Sciatic nerve (tissue), 2 donors: ENCODE measurements around the gene BNIP5. TPM values are rescaled to one million over a fixed set of nuclear protein-coding genes. Genes with fewer than 3 reads are reported as not detected.
A peak's percentile ranks its signal among the peaks of the same experiment; 100 is the strongest.

Experiments used
- ATAC-seq: fragments of 200-7000 bp; cut with Tn5 transposase; one replicate; pipeline ENCODE4 v1.9.1; 2020; ENCODE audit warnings: mild to moderate bottlenecking, moderate library complexity
- DNase-seq: peaks from one replicate; pipeline ENCODE4 v3.0.0-alpha.2; 2020; ENCODE audit warnings: low spot score
- intact Hi-C: fragments of 100-400 bp; cut with DNase I; formaldehyde crosslinking; loops from one replicate; pipeline ENCODE4 v1.14.2; 2022
- total RNA-seq: library from RNA; stranded (reverse); fragmentation: NEBNext Ultra II Directional; extraction: Animal tissue kit (Norgen Biotek cat#: 25700); gene quantifications from one replicate; pipeline ENCODE4 v1.2.1, GENCODE V29; 2021
- donor health status: DM: no; HTN: no; CAD: no.
- donor health status: DM: no; HTN: no; CAD: no.

The BNIP5 gene, protein sequence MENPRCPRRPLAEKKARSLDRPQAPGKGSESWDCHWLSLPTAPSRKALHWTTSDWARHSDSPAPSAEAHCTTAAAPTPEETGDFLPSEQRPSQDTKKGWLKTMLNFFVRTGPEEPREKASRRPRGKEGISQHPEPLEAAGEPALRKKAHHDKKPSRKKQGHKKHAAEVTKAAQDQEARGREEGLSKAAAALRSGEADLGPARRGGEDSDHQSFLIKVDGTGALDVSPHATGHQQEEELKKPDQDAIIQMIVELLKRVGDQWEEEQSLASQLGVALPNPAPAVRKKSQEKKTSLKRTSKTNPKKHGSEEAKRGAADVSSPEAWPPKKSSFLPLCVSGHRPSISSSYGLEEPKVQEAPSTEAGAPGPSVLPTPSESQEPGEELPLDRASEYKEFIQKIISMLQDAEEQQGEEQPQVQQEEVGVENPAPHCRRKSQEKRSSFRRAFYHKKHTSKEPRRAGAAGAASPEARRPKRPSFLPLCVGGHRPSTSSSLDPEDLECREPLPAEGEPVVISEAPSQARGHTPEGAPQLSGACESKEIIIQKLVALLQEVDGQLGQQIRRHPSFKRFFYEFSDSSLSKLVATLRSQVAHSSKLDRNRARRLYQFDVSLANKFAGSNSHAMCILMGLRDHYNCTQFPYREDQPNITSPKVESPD
- not detected for total RNA-seq

DNA sequence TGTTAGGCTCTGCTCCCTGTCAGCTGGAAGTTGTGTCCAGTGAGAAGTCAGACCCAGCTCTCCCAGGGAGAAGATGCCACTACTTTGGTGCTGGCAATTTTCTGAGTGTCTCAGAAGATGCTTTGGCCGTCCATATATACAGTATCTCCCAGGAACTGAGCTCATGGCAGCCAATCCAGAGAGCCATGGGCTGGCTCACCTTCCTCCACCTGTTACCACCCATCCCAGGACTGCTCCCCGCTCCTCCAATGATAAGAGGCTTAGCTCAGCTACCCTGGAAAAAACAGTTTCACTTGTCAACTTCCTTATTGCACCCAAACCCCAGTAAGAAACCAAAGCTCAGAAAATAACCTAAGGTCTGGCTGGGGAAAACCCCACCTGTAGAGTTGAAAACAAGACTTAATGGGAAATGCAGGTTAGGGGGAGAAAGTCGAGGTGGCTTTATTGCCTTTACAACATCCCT lies at the start of gene BNIP5:
Gene BNIP5, minus strand, starts transcription at position 110 of the 463 bp plus-strand sequence. CDS start 6,198 bp downstream, outside the sequence.
- intact Hi-C loops, result no loop called here
- DNase-seq (no peak), ATAC-seq (no peak)

DNA sequence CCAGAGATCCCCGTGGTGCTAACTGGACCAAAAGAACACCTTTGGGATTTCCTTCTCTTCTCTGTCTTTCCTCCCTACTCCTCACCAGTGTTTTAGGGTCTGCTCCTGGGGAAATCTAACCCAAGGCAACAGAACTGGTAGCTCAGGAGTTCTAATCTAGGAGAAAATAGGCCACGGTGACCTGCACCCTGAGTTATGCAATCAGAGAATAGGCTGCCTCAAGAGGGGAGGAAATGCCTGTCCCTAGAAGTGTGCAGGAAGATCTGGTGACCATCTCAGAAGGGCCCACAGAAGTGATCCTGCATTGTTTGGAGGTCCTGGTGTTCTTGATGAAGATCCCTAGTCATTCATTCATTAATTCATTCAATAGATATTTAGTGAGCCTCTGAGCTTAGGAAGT lies 47.4 kb upstream of the BNIP5 start:
- DNase-seq (peak; percentile 19), ATAC-seq (no peak)
- intact Hi-C loops, result no loop called here

DNA sequence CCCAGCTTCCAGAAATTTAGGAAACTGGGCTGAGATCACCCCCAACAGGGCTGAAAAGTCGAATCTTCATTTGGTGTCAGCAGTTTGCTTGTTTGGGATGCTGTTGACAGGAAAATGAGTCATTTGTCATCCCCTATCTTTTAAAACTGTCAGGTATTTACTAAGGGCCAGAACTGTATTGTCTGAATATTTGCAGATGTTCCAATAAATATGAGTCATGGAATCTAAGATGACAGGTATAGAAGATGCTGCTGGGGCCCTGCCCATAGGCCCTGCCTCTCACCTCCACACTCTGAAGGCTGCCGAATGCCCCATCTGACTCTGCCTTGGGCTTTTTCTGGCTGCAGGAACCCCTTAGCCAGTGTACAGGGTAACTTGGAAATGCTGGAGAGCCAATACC lies 46.9 kb upstream of the BNIP5 start:
- ATAC-seq, result no peak
- intact Hi-C loops, result no loop called here
- peak; percentile 48 for DNase-seq

DNA sequence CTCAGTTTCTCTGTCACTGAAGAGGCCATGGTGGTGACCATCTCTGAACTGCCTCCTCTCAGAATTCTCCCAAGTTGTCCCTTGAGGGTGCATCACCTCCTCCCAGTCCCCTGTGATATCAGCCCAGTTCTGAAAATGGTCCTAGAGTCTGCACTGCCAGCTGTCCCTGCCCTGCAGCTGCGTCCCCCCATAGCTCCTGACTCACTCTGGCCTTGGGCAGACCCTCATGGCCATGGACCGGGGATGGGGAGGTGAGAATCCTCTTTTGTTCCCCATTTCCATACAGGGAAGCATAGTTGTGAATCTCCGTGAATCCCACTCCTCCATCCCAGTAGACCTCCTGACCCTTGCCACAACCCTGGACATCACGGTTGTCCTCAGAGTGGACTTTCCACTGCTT lies 46.3 kb upstream of the BNIP5 start:
- DNase-seq (peak; percentile 10), ATAC-seq (no peak)
- intact Hi-C loops, result no loop called here

DNA sequence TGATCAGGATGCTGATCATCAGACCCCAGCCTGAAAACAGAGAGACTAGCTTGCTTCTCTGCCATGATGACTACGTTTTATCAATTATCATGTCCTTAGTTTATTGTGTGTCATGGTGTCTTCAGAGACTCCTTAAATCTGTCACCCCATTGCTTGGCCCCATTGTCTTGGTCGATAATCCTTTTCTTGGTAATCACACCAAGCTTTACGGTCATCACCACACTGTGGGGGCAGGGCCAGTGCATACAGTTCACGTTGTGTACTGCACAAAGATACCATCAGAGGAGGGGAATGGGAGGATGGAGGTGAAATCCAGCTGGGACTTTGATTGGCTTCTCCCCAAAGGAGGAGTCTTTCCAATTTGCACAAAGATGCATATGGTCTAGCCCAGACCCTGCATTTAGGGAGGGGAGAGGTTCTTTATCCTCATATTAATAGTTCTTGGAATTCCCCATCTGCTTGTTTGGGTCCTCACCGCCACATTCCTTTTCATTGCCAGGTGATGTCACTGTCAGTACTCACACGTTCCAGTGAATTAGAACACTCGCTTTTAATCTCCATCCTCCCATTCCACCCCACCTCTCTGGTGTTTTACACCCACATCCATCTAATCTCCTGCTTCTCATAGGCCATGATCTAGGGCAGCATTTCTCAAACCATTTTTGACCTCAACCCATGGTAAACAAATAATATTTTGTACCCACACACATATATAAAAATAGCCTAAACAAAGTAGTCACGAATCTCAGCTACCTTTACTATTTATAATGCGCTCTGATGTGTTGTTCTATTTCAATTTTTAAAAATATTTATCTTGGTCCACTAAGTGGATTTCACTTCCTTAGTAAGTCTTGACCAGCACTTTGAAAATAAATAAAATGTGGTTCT lies 45.1 kb upstream of the BNIP5 start:
- intact Hi-C loops, result no loop called here
- DNase-seq (no peak), ATAC-seq (no peak)

DNA sequence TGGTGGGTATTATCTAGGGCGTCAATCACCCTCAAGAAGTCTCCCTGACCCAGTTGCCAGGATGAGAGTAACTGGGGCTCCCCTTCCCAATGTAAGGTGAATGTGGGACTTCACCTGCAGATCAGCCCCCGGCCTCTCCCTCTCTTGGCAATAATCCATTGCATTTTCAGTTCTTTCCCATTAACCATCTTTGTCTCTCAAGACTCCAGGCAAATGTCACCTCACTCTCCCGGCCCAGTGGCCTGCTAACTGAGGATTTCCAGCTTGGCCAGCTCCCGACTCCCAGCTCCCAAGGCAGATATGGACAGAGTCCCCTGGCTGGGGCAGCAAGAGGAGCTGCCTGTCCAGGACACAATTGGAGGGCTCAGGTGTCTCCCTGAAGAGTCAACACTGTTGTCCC lies 43.5 kb upstream of the BNIP5 start:
- intact Hi-C loops, result no loop called here
- no peak for ATAC-seq
- DNase-seq, result no peak

DNA sequence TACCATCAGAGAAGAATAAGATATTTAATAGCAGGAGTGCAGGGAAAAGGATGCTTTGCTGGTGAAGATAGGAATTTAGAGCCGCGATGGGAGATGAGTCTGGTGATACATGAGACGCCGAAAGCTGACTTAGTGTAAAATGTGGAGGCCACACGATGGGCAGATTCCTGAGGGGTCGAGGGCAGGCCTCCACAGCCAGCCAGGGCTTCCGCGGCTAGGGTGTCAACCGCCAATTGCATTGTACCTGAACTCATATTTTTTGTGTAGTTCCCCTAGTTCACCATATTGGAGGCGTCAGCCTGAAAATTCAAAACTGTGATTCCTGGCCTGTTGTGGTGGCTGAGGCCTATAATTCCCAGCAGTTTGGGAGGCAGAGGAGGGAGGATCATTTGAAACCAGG lies 42.2 kb upstream of the BNIP5 start:
- intact Hi-C loops, result no loop called here
- ATAC-seq (no peak), DNase-seq (no peak)

DNA sequence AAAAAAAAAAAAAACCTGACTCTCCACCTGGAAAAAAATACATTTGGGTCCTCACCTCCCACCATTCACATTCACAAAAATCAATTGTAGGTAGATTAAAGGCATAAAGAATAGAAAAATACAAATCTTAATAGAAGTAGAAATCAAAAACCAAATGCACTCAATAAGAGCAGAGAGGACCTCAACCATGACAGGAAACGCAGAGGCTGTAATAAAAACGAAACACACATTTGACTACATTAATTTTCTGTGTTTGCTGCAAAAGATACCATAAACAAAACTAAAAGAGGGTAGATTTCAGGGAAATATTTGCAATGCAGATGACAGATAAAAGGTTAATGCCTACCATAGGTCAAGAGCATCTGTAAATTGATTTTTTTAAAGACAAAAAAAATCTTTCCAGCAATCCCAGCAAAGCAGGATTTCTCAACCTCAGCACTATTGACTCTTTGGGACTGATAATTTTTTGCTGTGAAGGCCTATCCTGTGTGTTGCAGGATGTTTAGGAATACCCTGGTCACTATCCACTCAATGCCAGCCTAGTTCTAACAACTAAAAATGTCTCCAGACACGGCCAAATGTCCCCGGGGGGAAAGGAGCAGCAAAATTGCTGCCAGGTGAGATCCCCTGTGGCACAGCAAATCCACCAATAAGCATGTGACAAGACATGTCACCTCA lies 41.7 kb upstream of the BNIP5 start:
- ATAC-seq (no peak), DNase-seq (peak; percentile 13)
- intact Hi-C loops, result no loop called here

DNA sequence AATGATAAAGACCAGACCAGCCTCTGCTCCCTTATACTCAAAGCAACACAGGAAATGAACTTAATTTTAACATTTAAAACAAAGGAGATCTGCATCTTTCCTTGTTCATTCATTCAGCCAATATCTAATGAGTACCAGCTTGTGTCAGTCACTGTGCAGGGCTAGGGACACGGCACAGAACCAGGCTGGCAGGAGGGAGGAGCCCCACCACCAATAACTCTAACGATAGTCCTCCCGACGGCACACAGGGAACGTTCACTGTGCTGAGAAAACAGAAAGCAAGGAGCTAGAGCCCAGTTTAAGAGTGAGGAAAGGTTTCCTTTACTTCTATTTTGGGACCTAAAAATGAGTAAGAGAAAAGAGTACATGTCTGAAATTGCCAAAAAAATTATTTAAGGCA lies 40.9 kb upstream of the BNIP5 start:
- no peak for ATAC-seq
- DNase-seq, result no peak
- intact Hi-C loops, result no loop called here

DNA sequence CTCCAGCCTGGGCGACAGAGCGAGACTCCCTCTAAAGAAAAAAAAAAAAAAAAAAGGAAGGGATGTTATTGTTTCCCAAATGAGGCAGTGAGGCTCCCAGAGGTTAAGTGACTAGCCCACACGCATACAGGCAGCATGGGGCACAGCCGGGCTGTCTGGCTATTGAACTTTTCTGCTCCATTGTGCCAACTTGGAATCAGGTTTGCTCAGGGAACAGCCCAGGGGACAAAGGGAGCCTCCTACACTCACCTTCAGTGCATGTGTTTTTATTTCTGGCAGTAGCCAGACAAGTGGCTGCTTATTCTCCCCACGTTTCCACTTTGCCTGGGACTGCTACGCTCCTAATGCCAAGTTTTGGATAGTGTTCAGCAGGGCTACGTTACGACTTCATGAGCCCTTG lies 40.1 kb upstream of the BNIP5 start:
- intact Hi-C loops, result no loop called here
- DNase-seq (no peak), ATAC-seq (no peak)

DNA sequence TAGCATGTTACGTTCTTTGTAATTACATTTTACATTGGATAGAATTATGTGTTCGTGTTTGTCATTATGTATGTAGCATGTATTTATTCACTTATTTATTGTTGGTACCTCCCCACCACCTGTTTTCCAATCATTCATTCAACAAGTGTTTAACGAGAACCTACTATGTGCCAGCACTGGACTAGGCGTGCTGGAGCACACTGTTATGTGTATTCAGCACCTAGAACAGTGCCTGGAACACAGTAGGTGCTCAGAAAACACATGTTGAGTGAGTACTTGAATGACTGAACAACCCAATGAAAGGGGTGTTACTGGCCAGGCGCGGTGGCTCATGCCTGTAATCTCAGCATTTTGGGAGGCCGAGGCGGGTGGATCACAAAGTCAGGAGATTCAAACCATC lies 39.5 kb upstream of the BNIP5 start:
- DNase-seq, result no peak
- intact Hi-C loops, result no loop called here

DNA sequence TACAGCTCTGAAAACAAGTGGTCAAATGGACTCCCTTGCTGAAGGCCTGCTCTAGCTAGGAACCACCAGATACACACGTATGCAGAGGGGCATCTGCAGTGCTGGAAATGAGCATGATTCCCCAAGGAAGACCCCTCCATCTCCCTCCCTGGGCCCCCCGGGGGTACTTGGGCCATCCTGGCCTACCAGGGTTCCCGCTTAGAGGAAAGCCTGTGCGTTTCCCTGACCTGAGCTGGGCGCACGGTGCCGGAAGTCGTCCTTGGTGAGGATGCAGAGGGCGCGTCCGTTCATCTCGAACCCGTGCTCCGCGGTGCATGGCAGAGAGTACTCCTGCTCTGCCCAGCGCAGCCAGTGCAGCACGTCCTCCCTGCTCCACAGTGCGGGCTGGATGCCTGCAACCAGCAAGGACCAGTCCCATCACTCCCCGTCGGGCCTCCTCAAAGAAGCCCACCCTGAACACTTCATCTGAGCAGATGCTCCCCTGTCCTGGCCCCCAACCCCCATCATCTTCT lies 39.0 kb upstream of the BNIP5 start:
- intact Hi-C loops, result no loop called here
- DNase-seq (no peak), ATAC-seq (no peak)

More for the DNA sequence above, 39.5 kb upstream of the BNIP5 start:
- no peak for ATAC-seq

DNA sequence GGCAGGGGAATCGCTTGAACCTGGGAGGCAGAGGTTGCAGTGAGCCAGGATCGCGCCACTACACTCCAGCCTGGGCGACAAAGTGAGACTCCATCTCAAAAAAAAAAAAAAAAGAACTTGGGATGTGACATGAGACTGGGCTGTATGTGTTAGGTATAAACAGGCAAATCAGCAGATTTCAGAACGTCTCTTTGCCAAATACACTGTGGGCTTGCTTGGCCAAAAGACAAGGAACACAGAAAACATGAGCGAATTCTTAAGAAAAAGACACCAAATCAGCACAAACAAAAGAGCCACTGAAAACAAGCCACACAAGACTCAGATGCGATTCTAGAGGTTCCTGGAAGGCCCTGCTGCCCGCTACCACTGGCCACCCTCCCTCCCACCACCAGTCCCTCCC lies 38.3 kb upstream of the BNIP5 start:
- ATAC-seq, result peak; percentile 80
- intact Hi-C loops, result no loop called here
- no peak for DNase-seq

DNA sequence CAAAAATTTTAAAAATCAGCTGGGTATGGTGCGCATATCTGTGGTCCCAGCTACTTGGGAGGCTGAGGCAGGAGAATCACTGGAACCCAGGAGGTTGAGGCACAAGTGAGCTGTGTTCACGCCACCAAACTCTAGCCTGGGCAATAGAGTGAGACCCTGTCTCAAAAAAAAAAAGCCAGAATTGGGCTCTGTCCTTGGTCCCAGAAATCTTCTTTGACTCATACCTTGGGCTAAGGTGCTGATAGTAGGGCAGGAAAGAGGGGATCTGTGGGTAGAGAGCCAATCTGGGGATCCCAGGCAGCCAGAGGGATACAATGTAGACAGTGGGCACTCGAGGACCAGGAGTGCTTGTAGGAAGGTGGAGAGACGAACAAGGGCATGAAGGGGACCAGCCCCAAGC lies 37.5 kb upstream of the BNIP5 start:
- DNase-seq, result no peak
- intact Hi-C loops, result no loop called here
- ATAC-seq, result no peak

DNA sequence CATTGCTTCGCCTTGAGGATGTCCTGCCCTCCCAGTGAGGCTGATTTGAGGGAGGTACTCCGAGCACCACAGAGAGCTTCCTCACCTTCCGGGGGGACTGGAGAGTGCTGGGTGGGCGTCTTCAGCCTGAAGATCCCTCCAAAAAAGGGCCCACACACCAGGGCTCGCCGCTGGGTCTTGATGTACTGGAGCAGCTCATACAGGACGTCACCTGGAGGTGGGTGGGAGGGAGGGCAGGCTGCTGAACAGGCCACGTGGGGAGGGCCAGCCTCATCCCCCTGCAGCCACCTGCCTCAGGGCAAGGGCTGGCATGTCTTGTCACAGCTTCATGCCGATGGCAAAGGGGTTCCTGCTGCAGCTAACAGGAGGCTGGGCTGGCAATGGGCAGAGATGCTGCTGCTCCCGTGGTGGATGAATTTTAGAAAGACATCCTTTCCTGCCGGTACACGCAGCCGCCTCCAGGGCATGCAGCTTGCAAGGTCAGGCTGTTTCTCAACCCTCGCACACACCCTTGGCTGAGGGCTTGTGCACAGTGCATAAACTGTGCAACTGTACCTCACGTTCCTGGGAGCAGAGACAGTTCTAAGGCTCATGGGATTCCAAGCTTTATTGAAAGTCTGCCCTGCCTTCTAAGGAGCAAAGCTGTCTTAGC lies 36.8 kb upstream of the BNIP5 start:
- DNase-seq, result no peak
- intact Hi-C loops, result no loop called here
- ATAC-seq, result peak; percentile 76

DNA sequence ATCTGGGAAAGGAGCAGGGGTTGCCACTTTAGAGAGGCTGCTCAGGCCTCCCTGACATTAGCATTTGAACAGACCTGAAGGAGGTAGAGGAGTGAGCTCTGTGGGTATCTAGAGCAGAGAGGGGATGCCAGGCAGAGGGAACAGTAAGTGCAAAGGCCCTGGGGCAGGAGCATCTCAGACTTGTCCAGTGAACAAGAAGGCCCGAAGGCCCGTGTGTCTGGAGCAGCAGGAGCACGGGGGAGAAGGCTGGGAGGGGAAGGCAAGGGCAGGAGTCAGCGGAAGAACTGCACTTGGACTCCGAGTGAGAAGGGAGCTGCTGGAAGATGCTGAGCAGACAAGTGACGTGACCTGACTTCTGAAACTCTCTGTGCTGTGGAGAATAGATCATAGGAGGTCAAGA lies 35.4 kb upstream of the BNIP5 start:
- DNase-seq, result no peak
- ATAC-seq, result no peak
- intact Hi-C loops, result no loop called here

DNA sequence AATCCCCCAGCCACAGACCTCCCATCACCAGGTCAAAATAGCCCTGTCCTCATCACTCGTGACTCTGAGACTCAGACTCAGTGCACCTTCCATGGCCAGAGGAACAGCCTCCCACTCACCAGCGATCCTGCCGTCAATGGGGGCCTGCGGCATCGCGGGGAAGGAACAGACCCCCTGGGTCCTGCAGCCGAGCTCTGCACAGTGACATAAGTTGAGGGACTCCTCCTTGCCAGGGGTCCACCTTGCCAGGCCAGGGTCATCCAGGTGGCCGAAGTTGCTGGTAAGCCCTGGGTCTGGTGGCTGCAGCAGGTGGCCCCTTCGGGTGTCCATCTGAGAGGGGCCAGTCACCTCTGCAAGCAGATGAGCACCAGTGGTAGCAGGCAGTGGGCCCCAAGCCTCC lies 34.5 kb upstream of the BNIP5 start:
- no peak for ATAC-seq
- DNase-seq, result no peak
- intact Hi-C loops, result no loop called here

DNA sequence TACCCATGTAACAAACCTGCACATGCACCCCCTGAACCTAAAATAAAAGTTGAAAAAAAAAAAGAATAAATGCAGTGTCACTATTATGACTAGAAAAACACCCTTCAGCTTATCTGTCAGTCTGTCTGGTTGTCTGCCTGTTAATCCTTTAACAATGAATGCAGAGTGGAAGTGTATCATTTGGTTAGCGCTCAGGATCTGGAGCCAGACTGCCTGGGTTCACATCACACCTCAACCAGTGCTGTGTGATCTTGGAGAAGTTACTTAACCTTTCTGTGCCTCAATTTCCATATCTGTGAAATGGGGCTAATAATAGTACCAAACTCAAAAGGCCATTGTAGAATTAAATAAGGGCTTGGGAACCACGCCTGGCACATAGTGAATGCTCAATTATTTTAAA lies 34.0 kb upstream of the BNIP5 start:
- ATAC-seq, result no peak
- intact Hi-C loops, result no loop called here

More for the DNA sequence above, 34.0 kb upstream of the BNIP5 start:
- DNase-seq, result no peak
